B cell (primary cell): ENCODE measurements around the gene ITGB2. TPM values are rescaled to one million over a fixed set of nuclear protein-coding genes. Genes with fewer than 3 reads are reported as not detected.

Source experiments
- ATAC-seq: fragments of 200-7000 bp; cut with Tn5 transposase; one replicate; pipeline ENCODE4 v1.10.0; 2021; ENCODE audit warnings: low read depth, mild to moderate bottlenecking, moderate number of reproducible peaks, moderate library complexity
- CTCF ChIA-PET: fragments of 350-600 bp; sonication (Branson Sonifier 250); formaldehyde crosslinking; loops from one replicate; lab custom pipeline; 2021; ENCODE audit warnings: antibody characterized with exemption, inconsistent platforms; lab: Charles Lee
- POLR2A ChIA-PET: fragments of 350-600 bp; sonication (Branson Sonifier 250); formaldehyde crosslinking; loops from one replicate; lab custom pipeline; 2021; ENCODE audit warnings: antibody characterized with exemption; lab: Charles Lee
- DNase-seq: peaks from one replicate; pipeline ENCODE4 v3.0.0; 2013
- H2AFZ ChIP-seq: 2 replicates; pipeline ENCODE4 v1.6.1; 2012; ENCODE audit warnings: mild to moderate bottlenecking, low read depth, low read length; ENCODE audit not compliant: insufficient read depth, poor library complexity, severe bottlenecking
- H3K27ac ChIP-seq, 2 donors: 1 replicate in 1 of 2; 2 replicates in 1 of 2; pipeline ENCODE4 v1.5.1; 2012 to 2013; ENCODE audit warnings: low read length in 2 of 2, mild to moderate bottlenecking in 2 of 2, moderate library complexity in 1 of 2
- H3K27me3 ChIP-seq, 4 experiments: fragments of 200-600 bp in 1 of 4; sonication (generic) in 1 of 4; replicated peaks in 1 of 4; 1 replicate in 2 of 4; 2 replicates in 2 of 4; pipeline versions ENCODE4 v1.6.1 to v1.7.0; 2013 to 2016; ENCODE audit warnings: low read length in 3 of 4, mild to moderate bottlenecking in 2 of 4, mixed read lengths in 1 of 4, moderate library complexity in 1 of 4; ENCODE audit not compliant: insufficient read depth in 4 of 4, control insufficient read depth in 3 of 4; ENCODE audit errors: control extremely low read depth in 1 of 4
- H3K36me3 ChIP-seq, 2 experiments: replicated peaks in 1 of 2; 1 replicate in 1 of 2; 2 replicates in 1 of 2; pipeline versions ENCODE4 v1.6.1 to v1.7.1; 2013; ENCODE audit warnings: low read length in 1 of 2; ENCODE audit not compliant: insufficient read depth in 2 of 2, control insufficient read depth in 1 of 2; ENCODE audit errors: control extremely low read depth in 1 of 2, extremely low read depth in 1 of 2
- H3K4me1 ChIP-seq, 2 donors: fragments of 200-600 bp in 1 of 2; sonication (generic) in 1 of 2; 1 replicate in 1 of 2; 2 replicates in 1 of 2; pipeline versions ENCODE4 v1.5.1 to v1.6.1; 2013 to 2017; ENCODE audit warnings: low read length in 2 of 2; ENCODE audit not compliant: control insufficient read depth in 2 of 2, insufficient read depth in 2 of 2
- H3K4me2 ChIP-seq: replicated peaks from 2 replicates; pipeline ENCODE3; 2012; ENCODE audit warnings: mild to moderate bottlenecking, low read depth, low read length; ENCODE audit not compliant: poor library complexity, severe bottlenecking
- H3K4me3 ChIP-seq, 5 experiments: fragments of 200-600 bp in 1 of 5; sonication (generic) in 1 of 5; 1 replicate in 3 of 5; 2 replicates in 2 of 5; pipeline versions ENCODE4 v1.5.1 to v1.7.0; 2011 to 2016; ENCODE audit warnings: low read length in 4 of 5, mild to moderate bottlenecking in 4 of 5, low read depth in 2 of 5, control low read depth in 1 of 5, moderate library complexity in 1 of 5; ENCODE audit not compliant: insufficient read depth in 1 of 5; ENCODE audit errors: control extremely low read depth in 1 of 5, extremely low read depth in 1 of 5
- H3K79me2 ChIP-seq: fragments of 200-600 bp; sonication (generic); one replicate; pipeline ENCODE4 v1.6.0; 2016; ENCODE audit warnings: low read length; ENCODE audit not compliant: control insufficient read depth, insufficient read depth
- H3K9ac ChIP-seq: fragments of 200-600 bp; sonication (generic); 2 replicates; pipeline ENCODE4 v1.6.1; 2017; ENCODE audit warnings: mild to moderate bottlenecking, low read length, moderate library complexity
- H3K9me3 ChIP-seq, 3 donors: one replicate each; pipeline versions ENCODE4 v1.6.1 to v1.7.1; 2013; ENCODE audit warnings: low read length in 2 of 3; ENCODE audit not compliant: control insufficient read depth in 2 of 3, insufficient read depth in 1 of 3; ENCODE audit errors: control extremely low read depth in 1 of 3
- H4K20me1 ChIP-seq: 2 replicates; pipeline ENCODE4 v1.6.0; 2012; ENCODE audit warnings: mild to moderate bottlenecking, low read length; ENCODE audit not compliant: insufficient read depth, control insufficient read depth, poor library complexity, severe bottlenecking
- H3K27ac Mint-ChIP-seq: one replicate; pipeline ENCODE4 v1.8.0; 2021; ENCODE audit warnings: mixed read lengths
- H3K27me3 Mint-ChIP-seq: one replicate; pipeline ENCODE4 v1.8.0; 2021; ENCODE audit warnings: mixed read lengths
- H3K4me1 Mint-ChIP-seq: one replicate; pipeline ENCODE4 v1.8.0; 2021; ENCODE audit warnings: mixed read lengths
- H3K4me3 Mint-ChIP-seq: one replicate; pipeline ENCODE4 v1.8.0; 2021; ENCODE audit warnings: mixed read lengths
- H3K9me3 Mint-ChIP-seq: one replicate; pipeline ENCODE4 v1.8.0; 2022; ENCODE audit warnings: mixed read lengths; ENCODE audit not compliant: insufficient read depth
- CTCF ChIP-seq: fragments of 200-600 bp; IDR thresholded peaks from one replicate; pipeline ENCODE4 v1.8.0; 2022; ENCODE audit warnings: antibody characterized with exemption, mild to moderate bottlenecking
- EZH2 ChIP-seq: IDR thresholded peaks from 2 replicates; pipeline ENCODE4 v1.6.1; 2012; ENCODE audit warnings: borderline replicate concordance, low read depth, mild to moderate bottlenecking, moderate library complexity, low read length; ENCODE audit not compliant: insufficient read depth, poor library complexity, severe bottlenecking
- WGBS: methylation state at CpG from one replicate; pipeline ENCODE4 v1.1.5; 2013; ENCODE audit warnings: missing lambda C conversion rate; ENCODE audit not compliant: insufficient coverage; 5-methylcytosine and 5-hydroxymethylcytosine counted together
- intact Hi-C: fragments of 100-400 bp; cut with micrococcal nuclease; formaldehyde crosslinking; loops from one replicate; pipeline ENCODE4 v1.10.0; 2022
- polyA plus RNA-seq: library from polyadenylated mRNA; depleted of rRNA; stranded (reverse); fragments of >200 nt; gene quantifications from 2 replicates; pipeline ENCODE4 v1.2.3, GENCODE V29; 2012
- total RNA-seq, 2 donors: library from RNA; stranded (reverse); fragments of 120-200 nt in 1 of 2; gene quantifications; 1 replicate in 1 of 2; 2 replicates in 1 of 2; pipeline versions ENCODE4 v1.2.3 to v1.2.4, GENCODE V29; 2013 to 2022

Gene ITGB2
- total and polyA plus RNA-seq, 2 donors (not counting 1 experiment from before 2014, with no cell fraction given): 102 to 368 TPM

- TF ChIP-seq CTCF (no peak), EZH2 (no peak)
Measured at GRCh38 chr21:44960141-44961092, 39.7 kb upstream of the ITGB2 start.

More at GRCh38 chr21:44960141-44961092, 39.7 kb upstream of the ITGB2 start:
- no peaks in the 10 kb centered on the region for H3K9me3 Mint-ChIP-seq
- Histone ChIP-seq H3K79me2 (peaks cover 65% of the 10 kb centered on the region), H3K36me3 (peaks cover 0 to 42% of the 10 kb centered on the region in 2 experiments), H3K9me3 (peaks cover 0 to 1% (median 0%) of the 10 kb centered on the region in 3 donors), H3K9ac (no peak overlapping the region), H2AFZ (no peak overlapping the region), H3K27me3 (no peaks in the 10 kb centered on the region), H4K20me1 (peaks cover 53% of the 10 kb centered on the region), H3K4me1 (peaks cover 7 to 8% of the 10 kb centered on the region in 2 donors), H3K27ac (no peak overlapping the region), H3K4me3 (no peak overlapping the region), H3K4me2 (no peak overlapping the region)
- 100% methylated on average over 19 of the region's 23 CpGs for WGBS
- H3K4me3 Mint-ChIP-seq: no peak overlapping the region
- H3K4me1 Mint-ChIP-seq: peaks cover 11% of the 10 kb centered on the region
- CTCF ChIA-PET: interaction anchor here (0.6 to 9.6 kb wide), 2 partner anchors 68 to 178 kb away, joined by 3 to 62 read pairs; no protein-coding TSS in a partner anchor
- ATAC-seq (no peak), DNase-seq (no peak)
- POLR2A ChIA-PET: no interaction called here
- intact Hi-C loops: no loop called here
- no peak overlapping the region for H3K27ac Mint-ChIP-seq
- H3K27me3 Mint-ChIP-seq: no peaks in the 10 kb centered on the region
